Uterus (tissue), 2 donors: ENCODE data around the gene CMTM3.

Source experiments
- CTCF ChIP-seq, 4 experiments: fragments of 200-600 bp in 2 of 4; fragments of 450-650 bp in 2 of 4; sonication (generic) in 2 of 4; IDR thresholded peaks; one replicate each; pipeline ENCODE4 v1.5.1; 2016 to 2019; ENCODE audit warnings: antibody characterized with exemption in 4 of 4, mild to moderate bottlenecking in 2 of 4, moderate library complexity in 1 of 4
- POLR2A ChIP-seq, 2 donors: fragments of 450-650 bp; IDR thresholded peaks; one replicate each; pipeline ENCODE4 v1.6.1; 2016; ENCODE audit warnings: antibody characterized with exemption in 2 of 2, mild to moderate bottlenecking in 1 of 2, moderate library complexity in 1 of 2

- TF ChIP-seq POLR2A (IDR thresholded peaks at IDR 0.05) (no peak), CTCF (IDR thresholded peaks at IDR 0.05) (no peak)
Measured at GRCh38 chr16:66617010-66617434, 12.5 kb downstream of the CMTM3 start.
